Frontal cortex (tissue), 4 donors: Measurements from ENCODE around the gene TSPEAR. TPM values are rescaled to one million over a fixed set of nuclear protein-coding genes. Genes with fewer than 3 reads are reported as not detected.
"Not testable (repeated sequence)": the region's sequence is repeated elsewhere in the genome, so short reads cannot be mapped to it uniquely, and the experiment has no call there.

Experiments
- DNase-seq, 2 donors: peaks; one replicate each; pipeline ENCODE4 v3.0.0; 2012; ENCODE audit warnings: low spot score in 2 of 2
- FAIRE-seq: peaks from 2 replicates; lab custom pipeline; 2012; peaks lifted over from hg19 to GRCh38; lab: Jason Lieb, UNC
- total RNA-seq: library from RNA; depleted of rRNA; stranded (reverse); fragments of >200 nt; gene quantifications from one replicate; pipeline ENCODE4 v1.2.3, GENCODE V29; 2014
- donor health status: control.
- donor health status: control.
- donor health status: control.

Gene TSPEAR
- total RNA-seq, 1 donor from 2014 or later: not detected

- FAIRE-seq: no peak
- DNase-seq: no peak
Measured at GRCh38 chr21:44658913-44659595, 52.3 kb downstream of the TSPEAR start.

GRCh38 chr21:44658541-44658910 lies 52.8 kb downstream of the TSPEAR start:
- FAIRE-seq (no peak), DNase-seq (no peak)

GRCh38 chr21:44657635-44658540 lies 53.5 kb downstream of the TSPEAR start, which contains the start of gene KRTAP12-3:
KRTAP12-3 (plus strand) TSS chr21:44657932; CDS start chr21:44657980, 48 bp downstream.
- no peak for DNase-seq
- no peak for FAIRE-seq

GRCh38 chr21:44656868-44657267 lies 54.5 kb downstream of the TSPEAR start:
- no peak for FAIRE-seq
- no peak for DNase-seq

- DNase-seq (no peak), FAIRE-seq (no peak)
Measured at GRCh38 chr21:44654576-44655175, 56.7 kb downstream of the TSPEAR start, which contains the start of gene KRTAP12-4. KRTAP12-4 (minus strand) TSS chr21:44654659; CDS start chr21:44654614, 45 bp downstream.

GRCh38 chr21:44653656-44654575 lies 57.5 kb downstream of the TSPEAR start:
- FAIRE-seq (no peak), DNase-seq (no peak)

- FAIRE-seq: no peak
- DNase-seq: no peak
Measured at GRCh38 chr21:44653123-44653522, 58.2 kb downstream of the TSPEAR start.

GRCh38 chr21:44650973-44651675 lies 60.2 kb downstream of the TSPEAR start:
- no peak for FAIRE-seq
- no peak for DNase-seq

GRCh38 chr21:44650265-44650972 lies 61.0 kb downstream of the TSPEAR start:
- FAIRE-seq (no peak), DNase-seq (no peak)

- DNase-seq: no peak
- FAIRE-seq: no peak
Measured at GRCh38 chr21:44649521-44650100, 61.8 kb downstream of the TSPEAR start.

GRCh38 chr21:44648557-44649311 lies 62.6 kb downstream of the TSPEAR start:
- DNase-seq (no peak), FAIRE-seq (no peak)

- DNase-seq (no peak), FAIRE-seq (no peak)
Measured at GRCh38 chr21:44647222-44647552, 64.2 kb downstream of the TSPEAR start.

- not testable (repeated sequence) for FAIRE-seq, DNase-seq
Measured at GRCh38 chr21:44646366-44647221, 64.8 kb downstream of the TSPEAR start, which contains the start of gene KRTAP10-11. KRTAP10-11 (plus strand) TSS chr21:44646414; CDS start chr21:44646459, 45 bp downstream.

- FAIRE-seq: no peak
- DNase-seq: no peak
Measured at GRCh38 chr21:44644878-44645277, 66.5 kb downstream of the TSPEAR start.

- no peak for FAIRE-seq
Measured at GRCh38 chr21:44643741-44644310, 67.5 kb downstream of the TSPEAR start.

GRCh38 chr21:44640761-44641160 lies 70.6 kb downstream of the TSPEAR start:
- no peak for FAIRE-seq

More at GRCh38 chr21:44643741-44644310, 67.5 kb downstream of the TSPEAR start:
- no peak for DNase-seq

More at GRCh38 chr21:44640761-44641160, 70.6 kb downstream of the TSPEAR start:
- no peak for DNase-seq
